Panc1 (cell line): ENCODE data around the gene SETD1A.

ENCODE experiments used
- CTCF ChIP-seq: fragments of 450-650 bp; IDR thresholded peaks from 2 replicates; pipeline ENCODE4 v1.5.1; 2017; ENCODE audit warnings: mild to moderate bottlenecking
- POLR2AphosphoS5 ChIP-seq: IDR thresholded peaks from 2 replicates; pipeline ENCODE4 v1.6.1; 2012; ENCODE audit warnings: mild to moderate bottlenecking, low read depth, low read length, moderate library complexity
- REST ChIP-seq, 2 experiments: IDR thresholded peaks; 2 replicates each; pipeline ENCODE4 v1.6.1; 2011 to 2012; ENCODE audit warnings: low read depth in 2 of 2, control low read depth in 1 of 2, low read length in 1 of 2, mild to moderate bottlenecking in 1 of 2, moderate library complexity in 1 of 2; ENCODE audit not compliant: insufficient read depth in 1 of 2
- SIN3A ChIP-seq: IDR thresholded peaks from 2 replicates; pipeline ENCODE4 v1.6.1; 2012; ENCODE audit warnings: low read depth, mild to moderate bottlenecking, low read length, moderate library complexity, borderline replicate concordance; ENCODE audit not compliant: insufficient read depth

- no peak for TF ChIP-seq CTCF
- TF ChIP-seq REST (IDR thresholded peaks at IDR 0.05; ENCODE audit: insufficient read depth in 1 of 2, low read depth in 2 of 2, low read length in 1 of 2), result no peak
- no peak for TF ChIP-seq SIN3A
- no peak for TF ChIP-seq POLR2AphosphoS5
Measured at GRCh38 chr16:31025339-31025738, 67.8 kb downstream of the SETD1A start.
